Muscle layer of colon (tissue), 2 donors: ENCODE results near the gene MAN1A1.

Source experiments
- H3K27ac ChIP-seq: one replicate; pipeline ENCODE4 v1.7.0; 2013; ENCODE audit warnings: low read depth, mild to moderate bottlenecking, low read length, moderate library complexity
- H3K27me3 ChIP-seq, 2 donors: one replicate each; pipeline ENCODE4 v1.7.0; 2013; ENCODE audit warnings: low read length in 2 of 2, mild to moderate bottlenecking in 2 of 2; ENCODE audit not compliant: insufficient read depth in 2 of 2, control insufficient read depth in 1 of 2
- H3K36me3 ChIP-seq: one replicate; pipeline ENCODE4 v1.7.0; 2013; ENCODE audit warnings: mild to moderate bottlenecking, low read length; ENCODE audit not compliant: insufficient read depth
- H3K4me1 ChIP-seq: one replicate; pipeline ENCODE4 v1.7.0; 2013; ENCODE audit warnings: mild to moderate bottlenecking, low read length; ENCODE audit not compliant: insufficient read depth
- H3K4me3 ChIP-seq, 2 donors: one replicate each; pipeline ENCODE4 v1.7.0; 2013; ENCODE audit warnings: low read length in 2 of 2, low read depth in 1 of 2, mild to moderate bottlenecking in 1 of 2, moderate library complexity in 1 of 2
- H3K9ac ChIP-seq: one replicate; pipeline ENCODE4 v1.7.0; 2013; ENCODE audit warnings: low read length
- H3K9me3 ChIP-seq: one replicate; pipeline ENCODE4 v1.7.0; 2013; ENCODE audit warnings: mild to moderate bottlenecking, low read length
- donor health status: abdominal sarcoma.
- donor health status: Adenocarcinoma of cecum.

The MAN1A1 gene

GRCh38 chr6:119240257-119241110 is 109.1 kb downstream of the MAN1A1 start:
- no peak overlapping the region for H3K27ac ChIP-seq
- H3K9me3 ChIP-seq, result no peaks in the 10 kb centered on the region
- H3K27me3 ChIP-seq, result no peaks in the 10 kb centered on the region
- H3K4me1 ChIP-seq, result peaks cover 13% of the 10 kb centered on the region
- no peak overlapping the region for H3K4me3 ChIP-seq
- no peak overlapping the region for H3K9ac ChIP-seq
- H3K36me3 ChIP-seq, result no peaks in the 10 kb centered on the region

- peaks cover 13% of the 10 kb centered on the region for H3K4me1 ChIP-seq
- no peak overlapping the region for H3K4me3 ChIP-seq
- H3K27ac ChIP-seq, result no peak overlapping the region
- H3K9me3 ChIP-seq, result no peaks in the 10 kb centered on the region
- no peaks in the 10 kb centered on the region for H3K27me3 ChIP-seq
- no peaks in the 10 kb centered on the region for H3K36me3 ChIP-seq
- H3K9ac ChIP-seq, result no peak overlapping the region
Observed at GRCh38 chr6:119237177-119237715, 112.3 kb downstream of the MAN1A1 start.

- no peaks in the 10 kb centered on the region for H3K27me3 ChIP-seq
- no peak overlapping the region for H3K4me3 ChIP-seq
- peaks cover 4% of the 10 kb centered on the region for H3K36me3 ChIP-seq
- H3K4me1 ChIP-seq, result no peaks in the 10 kb centered on the region
- no peaks in the 10 kb centered on the region for H3K9me3 ChIP-seq
- H3K27ac ChIP-seq, result no peak overlapping the region
- no peak overlapping the region for H3K9ac ChIP-seq
Observed at GRCh38 chr6:119234941-119235340, 114.6 kb downstream of the MAN1A1 start.

- H3K9me3 ChIP-seq, result no peaks in the 10 kb centered on the region
- no peaks in the 10 kb centered on the region for H3K27me3 ChIP-seq
- no peak overlapping the region for H3K9ac ChIP-seq
- H3K4me1 ChIP-seq, result no peaks in the 10 kb centered on the region
- H3K36me3 ChIP-seq, result peaks cover 4% of the 10 kb centered on the region
- no peak overlapping the region for H3K4me3 ChIP-seq
- H3K27ac ChIP-seq, result no peak overlapping the region
Observed at GRCh38 chr6:119234457-119234856, 115.1 kb downstream of the MAN1A1 start.

GRCh38 chr6:119233312-119233984 is 116.1 kb downstream of the MAN1A1 start:
- Histone ChIP-seq H3K9ac (no peak overlapping the region), H3K36me3 (peaks cover 4% of the 10 kb centered on the region), H3K9me3 (no peaks in the 10 kb centered on the region), H3K27ac (no peak overlapping the region), H3K27me3 (no peaks in the 10 kb centered on the region), H3K4me1 (no peaks in the 10 kb centered on the region), H3K4me3 (no peak overlapping the region)

- Histone ChIP-seq H3K4me3 (no peak overlapping the region), H3K9me3 (no peaks in the 10 kb centered on the region), H3K27ac (no peak overlapping the region), H3K27me3 (no peaks in the 10 kb centered on the region), H3K4me1 (no peaks in the 10 kb centered on the region), H3K9ac (no peak overlapping the region), H3K36me3 (peaks cover 4% of the 10 kb centered on the region)
Observed at GRCh38 chr6:119231394-119231793, 118.2 kb downstream of the MAN1A1 start.

- no peaks in the 10 kb centered on the region for H3K9me3 ChIP-seq
- peaks cover 4% of the 10 kb centered on the region for H3K36me3 ChIP-seq
- H3K9ac ChIP-seq, result no peak overlapping the region
- no peaks in the 10 kb centered on the region for H3K4me1 ChIP-seq
- no peaks in the 10 kb centered on the region for H3K27me3 ChIP-seq
- H3K27ac ChIP-seq, result no peak overlapping the region
- no peak overlapping the region for H3K4me3 ChIP-seq
Observed at GRCh38 chr6:119230160-119230559, 119.4 kb downstream of the MAN1A1 start.

- Histone ChIP-seq H3K9me3 (no peaks in the 10 kb centered on the region), H3K27me3 (no peaks in the 10 kb centered on the region), H3K36me3 (peaks cover 4% of the 10 kb centered on the region), H3K4me1 (no peaks in the 10 kb centered on the region), H3K4me3 (no peak overlapping the region), H3K9ac (no peak overlapping the region), H3K27ac (no peak overlapping the region)
Observed at GRCh38 chr6:119227377-119227776, 122.2 kb downstream of the MAN1A1 start.

- H3K4me3 ChIP-seq, result no peak overlapping the region
- H3K9ac ChIP-seq, result no peak overlapping the region
- H3K27me3 ChIP-seq, result no peaks in the 10 kb centered on the region
- peaks cover 4% of the 10 kb centered on the region for H3K36me3 ChIP-seq
- no peaks in the 10 kb centered on the region for H3K4me1 ChIP-seq
- no peak overlapping the region for H3K27ac ChIP-seq
- no peaks in the 10 kb centered on the region for H3K9me3 ChIP-seq
Observed at GRCh38 chr6:119226089-119226488, 123.5 kb downstream of the MAN1A1 start.

GRCh38 chr6:119224095-119224701 is 125.4 kb downstream of the MAN1A1 start:
- H3K4me3 ChIP-seq, result no peak overlapping the region
- H3K27ac ChIP-seq, result no peak overlapping the region
- no peaks in the 10 kb centered on the region for H3K36me3 ChIP-seq
- no peaks in the 10 kb centered on the region for H3K4me1 ChIP-seq
- H3K9ac ChIP-seq, result no peak overlapping the region
- no peaks in the 10 kb centered on the region for H3K27me3 ChIP-seq
- H3K9me3 ChIP-seq, result no peaks in the 10 kb centered on the region

GRCh38 chr6:119220452-119220851 is 129.1 kb downstream of the MAN1A1 start:
- Histone ChIP-seq H3K4me3 (no peak overlapping the region), H3K4me1 (peaks cover 15% of the 10 kb centered on the region), H3K27me3 (no peaks in the 10 kb centered on the region), H3K9ac (no peak overlapping the region), H3K9me3 (no peaks in the 10 kb centered on the region), H3K27ac (no peak overlapping the region), H3K36me3 (no peaks in the 10 kb centered on the region)
